ENCODE measurements around the gene CNGA3.

- TF ChIP-seq CTCF (IDR thresholded peaks at IDR 0.05; ENCODE audit: low read length): no peak
- no peak for TF ChIP-seq EZH2 (IDR thresholded peaks at IDR 0.05; ENCODE audit: borderline replicate concordance, low read length)
Measured at GRCh38 chr2:98399140-98399539, 52.9 kb downstream of the CNGA3 start.

Data from OCI-LY1 (cell line).